IMR-90 (cell line): Measurements from ENCODE around the gene TSPAN31. TPM values are rescaled to one million over a fixed set of nuclear protein-coding genes. Genes with fewer than 3 reads are reported as not detected.

Source experiments
- ATAC-seq: fragments of 200-7000 bp; cut with Tn5 transposase; 2 replicates; pipeline ENCODE4 v1.9.1; 2020; ENCODE audit warnings: low read depth, mild to moderate bottlenecking, moderate library complexity
- BruUV-seq: library from RNA; stranded (reverse); fragments of 400-500 nt; replicated peaks from 2 replicates; lab custom pipeline; 2021; lab: Mats Ljungman, UMichigan
- CTCF ChIA-PET: fragments of 300-600 bp; formaldehyde crosslinking; extraction: SDS; loops from one replicate; lab custom pipeline; 2021; ENCODE audit warnings: antibody characterized with exemption; lab: Yijun Ruan, JAX
- POLR2A ChIA-PET: fragments of 300-600 bp; sonication (Branson Sonifier 250); formaldehyde crosslinking; loops from one replicate; lab custom pipeline; 2022; ENCODE audit warnings: antibody characterized with exemption; ENCODE audit not compliant: unreplicated experiment; lab: Charles Lee
- DNase-seq: peaks from one replicate; pipeline ENCODE4 v3.0.0; 2013
- H2AFZ ChIP-seq: replicated peaks from 2 replicates; pipeline ENCODE3; 2013; ENCODE audit warnings: low read length, mild to moderate bottlenecking; ENCODE audit not compliant: poor library complexity
- H2AK5ac ChIP-seq: 2 replicates; pipeline ENCODE4 v1.6.1; 2013; ENCODE audit warnings: low read depth, low read length, inconsistent platforms
- H2AK9ac ChIP-seq: replicated peaks from 2 replicates; pipeline ENCODE3; 2013; ENCODE audit warnings: mild to moderate bottlenecking, low read depth, low read length, moderate library complexity; ENCODE audit not compliant: poor library complexity
- H2BK120ac ChIP-seq: 2 replicates; pipeline ENCODE4 v1.6.1; 2013; ENCODE audit warnings: low read depth, low read length, inconsistent platforms
- H2BK15ac ChIP-seq: 3 replicates; pipeline ENCODE4 v1.6.1; 2013; ENCODE audit warnings: low read depth, low read length, inconsistent platforms
- H2BK20ac ChIP-seq: 2 replicates; pipeline ENCODE4 v1.6.1; 2013; ENCODE audit warnings: low read depth, mild to moderate bottlenecking, inconsistent platforms, low read length, moderate library complexity
- H2BK5ac ChIP-seq: 2 replicates; pipeline ENCODE4 v1.6.1; 2013; ENCODE audit warnings: mild to moderate bottlenecking, low read depth, low read length, inconsistent platforms; ENCODE audit not compliant: poor library complexity, severe bottlenecking
- H3K14ac ChIP-seq: replicated peaks from 2 replicates; pipeline ENCODE4 v1.6.1; 2013; ENCODE audit warnings: low read depth, low read length, inconsistent platforms
- H3K18ac ChIP-seq: 2 replicates; pipeline ENCODE4 v1.6.1; 2013; ENCODE audit warnings: low read depth, low read length, control low read depth
- H3K23ac ChIP-seq: 2 replicates; pipeline ENCODE4 v1.6.1; 2013; ENCODE audit warnings: low read depth, low read length, inconsistent platforms
- H3K27ac ChIP-seq: 2 replicates; pipeline ENCODE4 v1.5.1; 2013; ENCODE audit warnings: mild to moderate bottlenecking, control low read depth, low read length; ENCODE audit not compliant: insufficient read depth
- H3K27me3 ChIP-seq: 2 replicates; pipeline ENCODE4 v1.6.1; 2013; ENCODE audit warnings: low read length; ENCODE audit not compliant: control insufficient read depth, insufficient read depth
- H3K36me3 ChIP-seq: 2 replicates; pipeline ENCODE4 v1.6.1; 2013; ENCODE audit warnings: low read length, mixed read lengths; ENCODE audit not compliant: control insufficient read depth, insufficient read depth
- H3K4ac ChIP-seq: 2 replicates; pipeline ENCODE4 v1.6.1; 2013; ENCODE audit warnings: low read depth, low read length, inconsistent platforms
- H3K4me1 ChIP-seq: 2 replicates; pipeline ENCODE4 v1.6.1; 2013; ENCODE audit warnings: low read length, mixed read lengths; ENCODE audit not compliant: control insufficient read depth, insufficient read depth
- H3K4me2 ChIP-seq: 2 replicates; pipeline ENCODE4 v1.6.1; 2013; ENCODE audit warnings: low read depth, mild to moderate bottlenecking, control low read depth, low read length, moderate library complexity
- H3K4me3 ChIP-seq: 2 replicates; pipeline ENCODE4 v1.5.1; 2013; ENCODE audit warnings: low read depth, mild to moderate bottlenecking, control low read depth, low read length, moderate library complexity; ENCODE audit not compliant: insufficient read depth
- H3K56ac ChIP-seq: 2 replicates; pipeline ENCODE4 v1.6.1; 2013; ENCODE audit warnings: low read length, inconsistent platforms; ENCODE audit not compliant: insufficient read depth; ENCODE audit errors: extremely low read depth
- H3K79me1 ChIP-seq, 2 experiments: 2 replicates each; pipeline ENCODE4 v1.6.1; 2013; ENCODE audit warnings: low read length in 2 of 2, inconsistent platforms in 1 of 2, low read depth in 1 of 2
- H3K9ac ChIP-seq: 2 replicates; pipeline ENCODE4 v1.6.1; 2013; ENCODE audit warnings: low read depth, low read length, control low read depth
- H3K9me1 ChIP-seq: 2 replicates; pipeline ENCODE4 v1.6.1; 2013; ENCODE audit warnings: low read length, inconsistent platforms; ENCODE audit not compliant: insufficient read depth
- H3K9me3 ChIP-seq: 2 replicates; pipeline ENCODE4 v1.6.1; 2013; ENCODE audit warnings: low read length; ENCODE audit not compliant: control insufficient read depth, insufficient read depth
- H4K20me1 ChIP-seq: 2 replicates; pipeline ENCODE4 v1.6.1; 2013; ENCODE audit warnings: low read length, inconsistent platforms; ENCODE audit not compliant: insufficient read depth
- H4K5ac ChIP-seq: 2 replicates; pipeline ENCODE4 v1.6.1; 2013; ENCODE audit warnings: mild to moderate bottlenecking, low read depth, low read length, control low read depth
- H4K8ac ChIP-seq, 2 experiments: 2 replicates each; pipeline ENCODE4 v1.6.1; 2013; ENCODE audit warnings: low read depth in 2 of 2, low read length in 2 of 2, control low read depth in 1 of 2, inconsistent platforms in 1 of 2
- H4K91ac ChIP-seq: 2 replicates; pipeline ENCODE4 v1.6.1; 2013; ENCODE audit warnings: low read depth, low read length, inconsistent platforms; ENCODE audit not compliant: insufficient read depth
- BHLHE40 ChIP-seq: fragments of 150-350 bp; IDR thresholded peaks from 2 replicates; pipeline ENCODE4 v1.6.1; 2016; ENCODE audit warnings: mild to moderate bottlenecking, low read depth, low read length
- CEBPB ChIP-seq: IDR thresholded peaks from 2 replicates; pipeline ENCODE4 v1.6.1; 2012; ENCODE audit warnings: low read depth, low read length, improper control_type of control experiment
- CHD1 ChIP-seq: IDR thresholded peaks from 2 replicates; pipeline ENCODE4 v1.6.1; 2012; ENCODE audit warnings: low read depth, low read length, improper control_type of control experiment
- CTCF ChIP-seq: conservative IDR thresholded peaks from 2 replicates; pipeline ENCODE4 v1.5.1; 2012; ENCODE audit warnings: mild to moderate bottlenecking, low read depth, low read length, improper control_type of control experiment
- ELK1 ChIP-seq: fragments of 150-350 bp; IDR thresholded peaks from 2 replicates; pipeline ENCODE4 v1.6.1; 2016; ENCODE audit warnings: low read depth, mild to moderate bottlenecking, low read length, moderate library complexity, borderline replicate concordance
- FOS ChIP-seq: fragments of 150-350 bp; IDR thresholded peaks from 2 replicates; pipeline ENCODE4 v1.6.1; 2016; ENCODE audit warnings: low read depth, low read length
- MAFK ChIP-seq: IDR thresholded peaks from 2 replicates; pipeline ENCODE4 v1.6.1; 2012; ENCODE audit warnings: low read depth, low read length, improper control_type of control experiment
- MAZ ChIP-seq: IDR thresholded peaks from 2 replicates; pipeline ENCODE4 v1.6.1; 2012; ENCODE audit warnings: low read depth, mild to moderate bottlenecking, low read length, improper control_type of control experiment, moderate library complexity, borderline replicate concordance
- MXI1 ChIP-seq: IDR thresholded peaks from 2 replicates; pipeline ENCODE4 v1.6.1; 2012; ENCODE audit warnings: low read depth, mild to moderate bottlenecking, low read length, moderate library complexity, borderline replicate concordance
- NFE2L2 ChIP-seq: fragments of 150-350 bp; IDR thresholded peaks from 2 replicates; pipeline ENCODE4 v1.6.1; 2016; ENCODE audit warnings: low read depth, mild to moderate bottlenecking, low read length
- POLR2A ChIP-seq: IDR thresholded peaks from 2 replicates; pipeline ENCODE4 v1.6.1; 2012; ENCODE audit warnings: mild to moderate bottlenecking, low read depth, low read length
- RAD21 ChIP-seq: IDR thresholded peaks from 2 replicates; pipeline ENCODE4 v1.6.1; 2012; ENCODE audit warnings: low read length, improper control_type of control experiment
- RCOR1 ChIP-seq: IDR thresholded peaks from 2 replicates; pipeline ENCODE4 v1.6.1; 2012; ENCODE audit warnings: mild to moderate bottlenecking, low read length, improper control_type of control experiment; ENCODE audit not compliant: insufficient replicate concordance
- RFX5 ChIP-seq: IDR thresholded peaks from 2 replicates; pipeline ENCODE4 v1.8.0; 2012; ENCODE audit warnings: low read depth, mild to moderate bottlenecking, low read length, moderate library complexity
- SMC3 ChIP-seq: fragments of 150-350 bp; IDR thresholded peaks from 2 replicates; pipeline ENCODE4 v1.6.1; 2016; ENCODE audit warnings: low read depth, mild to moderate bottlenecking, antibody characterized with exemption, low read length, moderate library complexity
- USF2 ChIP-seq: fragments of 150-350 bp; IDR thresholded peaks from 2 replicates; pipeline ENCODE4 v1.6.1; 2017; ENCODE audit warnings: mild to moderate bottlenecking, antibody characterized with exemption, low read length, low read depth
- WGBS, 2 experiments: methylation state at CpG; one replicate each; pipeline versions ENCODE4 v1.1.5 to v1.1.7; 2013; ENCODE audit warnings: missing lambda C conversion rate in 2 of 2; ENCODE audit not compliant: insufficient read length in 1 of 2; ENCODE audit errors: extremely low coverage in 2 of 2; 5-methylcytosine and 5-hydroxymethylcytosine counted together
- dilution Hi-C: fragments of 300-500 bp; cut with HindIII; formaldehyde crosslinking; loops from one replicate; pipeline ENCODE4 v1.14.3; 2018; ENCODE audit warnings: low sequenced_read_pairs; ENCODE audit not compliant: unreplicated experiment
- in situ Hi-C: fragments of 300-500 bp; cut with MboI; formaldehyde crosslinking; loops from 3 replicates; pipeline ENCODE4 v1.14.3; 2019; ENCODE audit warnings: low sequenced_read_pairs, inconsistent platforms, mixed read lengths
- intact Hi-C: fragments of 100-400 bp; cut with micrococcal nuclease; formaldehyde crosslinking; loops from 2 replicates; pipeline ENCODE4 v1.10.0; 2022
- polyA plus RNA-seq, 3 experiments: library from polyadenylated mRNA; depleted of rRNA; stranded (reverse); fragments of >200 nt; gene quantifications; 2 replicates each; pipeline ENCODE4 v1.2.3, GENCODE V29; 2012; ENCODE audit warnings: low replicate concordance in 1 of 3
- total RNA-seq: library from RNA; depleted of rRNA; stranded (reverse); fragments of >200 nt; gene quantifications from 2 replicates; pipeline ENCODE4 v1.2.3, GENCODE V29; 2012

Gene TSPAN31
- total and polyA plus RNA-seq, 2 of the 4 experiments (the other 2 are of a cell fraction), result 12.3 to 71.2 TPM

GRCh38 chr12:57749061-57749460, 4.2 kb downstream of the TSPAN31 start:
- no peak overlapping the region for H4K91ac ChIP-seq
- no peak overlapping the region for H2BK120ac ChIP-seq
- H3K9me3 ChIP-seq, result no peaks in the 10 kb centered on the region
- peaks cover 24% of the 10 kb centered on the region for H3K36me3 ChIP-seq
- peaks cover 18% of the 10 kb centered on the region for H3K9me1 ChIP-seq
- no peak overlapping the region for H2BK15ac ChIP-seq
- H3K4ac ChIP-seq, result no peak overlapping the region
- ChIA-PET POLR2A (no interaction called here), CTCF (no interaction called here)
- no peak overlapping the region for H3K56ac ChIP-seq
- H3K23ac ChIP-seq, result no peak overlapping the region
- no peak overlapping the region for H4K8ac ChIP-seq
- H3K27me3 ChIP-seq, result no peaks in the 10 kb centered on the region
- no peak overlapping the region for H3K14ac ChIP-seq
- DNase-seq, result no peak
- H3K4me1 ChIP-seq, result peaks cover 7% of the 10 kb centered on the region
- no peak overlapping the region for H2BK5ac ChIP-seq
- WGBS, 2 experiments, result no CpG with 5 or more reads among the region's 5 CpGs
- no peak overlapping the region for H2AK5ac ChIP-seq
- H4K5ac ChIP-seq, result no peak overlapping the region
- H2BK20ac ChIP-seq, result no peak overlapping the region
- TF ChIP-seq CEBPB, result no peak
- no peak for TF ChIP-seq CHD1
- TF ChIP-seq ELK1, result no peak
- no peak for TF ChIP-seq MXI1
- no peak for TF ChIP-seq SMC3
- no peak for TF ChIP-seq RCOR1
- no peak for TF ChIP-seq NFE2L2
- TF ChIP-seq BHLHE40, result no peak
- TF ChIP-seq FOS, result no peak
- TF ChIP-seq RFX5, result no peak
- no peak for TF ChIP-seq CTCF
- no peak for TF ChIP-seq POLR2A
- no peak for TF ChIP-seq MAZ
- no peak for TF ChIP-seq MAFK
- TF ChIP-seq USF2, result no peak
- TF ChIP-seq RAD21, result no peak
- no peak overlapping the region for H3K27ac ChIP-seq
- dilution Hi-C loops (no loop called here), intact Hi-C loops (no loop called here), in situ Hi-C loops (no loop called here)
- H2AK9ac ChIP-seq, result peak overlapping the region; percentile 28
- H3K4me3 ChIP-seq, result no peak overlapping the region
- no peak overlapping the region for H3K4me2 ChIP-seq
- no peak overlapping the region for H2AFZ ChIP-seq
- H3K18ac ChIP-seq, result no peak overlapping the region
- no peak overlapping the region for H3K9ac ChIP-seq
- peaks cover 28 to 62% of the 10 kb centered on the region in 2 experiments; a peak in 3 of 4 replicates for H3K79me1 ChIP-seq
- ATAC-seq, result no peak
- 0 out of 2 replicates have a peak, but pooled peaks cover 7% of the 10 kb centered on the region for H4K20me1 ChIP-seq
- no TSS peak for BruUV-seq
